T follicular helper cell (primary cell): Measurements from ENCODE around the gene PSME3IP1.
"Not testable (repeated sequence)": the region's sequence is repeated elsewhere in the genome, so short reads cannot be mapped to it uniquely, and the experiment has no call there.

Experiments used
- DNase-seq: peaks from one replicate; pipeline ENCODE4 v3.0.0-alpha.2; 2020; ENCODE audit warnings: low read depth

The PSME3IP1 gene

GRCh38 chr16:57125376-57125775 lies 60.5 kb downstream of the PSME3IP1 start:
- DNase-seq: no peak

- DNase-seq: no peak
Observed at GRCh38 chr16:57123974-57124674, 61.7 kb downstream of the PSME3IP1 start.

GRCh38 chr16:57123216-57123973 lies 62.4 kb downstream of the PSME3IP1 start:
- no peak for DNase-seq

- no peak for DNase-seq
Observed at GRCh38 chr16:57118461-57119084, 67.3 kb downstream of the PSME3IP1 start.

GRCh38 chr16:57115514-57116182 lies 70.2 kb downstream of the PSME3IP1 start:
- no peak for DNase-seq

- no peak for DNase-seq
Observed at GRCh38 chr16:57115168-57115513, 70.7 kb downstream of the PSME3IP1 start.

- DNase-seq: no peak
Observed at GRCh38 chr16:57113664-57114063, 72.2 kb downstream of the PSME3IP1 start.

- DNase-seq: no peak
Observed at GRCh38 chr16:57113042-57113453, 72.8 kb downstream of the PSME3IP1 start.

- DNase-seq: no peak
Observed at GRCh38 chr16:57112403-57113041, 73.3 kb downstream of the PSME3IP1 start.

GRCh38 chr16:57111420-57111819 lies 74.4 kb downstream of the PSME3IP1 start:
- no peak for DNase-seq

- DNase-seq: no peak
Observed at GRCh38 chr16:57110937-57111336, 74.9 kb downstream of the PSME3IP1 start.

- DNase-seq: not testable (repeated sequence)
Observed at GRCh38 chr16:57109259-57110105, 76.4 kb downstream of the PSME3IP1 start.

GRCh38 chr16:57108432-57108831 lies 77.4 kb downstream of the PSME3IP1 start:
- DNase-seq: no peak

- no peak for DNase-seq
Observed at GRCh38 chr16:57107321-57107922, 78.4 kb downstream of the PSME3IP1 start.

- DNase-seq: no peak
Observed at GRCh38 chr16:57106767-57107166, 79.1 kb downstream of the PSME3IP1 start.

GRCh38 chr16:57105184-57105583 lies 80.7 kb downstream of the PSME3IP1 start:
- no peak for DNase-seq

- DNase-seq: no peak
Observed at GRCh38 chr16:57104706-57105105, 81.1 kb downstream of the PSME3IP1 start.

- DNase-seq: no peak
Observed at GRCh38 chr16:57102888-57103851, 82.7 kb downstream of the PSME3IP1 start.
